Measurements from ENCODE around the gene KCNIP4.

DNA sequence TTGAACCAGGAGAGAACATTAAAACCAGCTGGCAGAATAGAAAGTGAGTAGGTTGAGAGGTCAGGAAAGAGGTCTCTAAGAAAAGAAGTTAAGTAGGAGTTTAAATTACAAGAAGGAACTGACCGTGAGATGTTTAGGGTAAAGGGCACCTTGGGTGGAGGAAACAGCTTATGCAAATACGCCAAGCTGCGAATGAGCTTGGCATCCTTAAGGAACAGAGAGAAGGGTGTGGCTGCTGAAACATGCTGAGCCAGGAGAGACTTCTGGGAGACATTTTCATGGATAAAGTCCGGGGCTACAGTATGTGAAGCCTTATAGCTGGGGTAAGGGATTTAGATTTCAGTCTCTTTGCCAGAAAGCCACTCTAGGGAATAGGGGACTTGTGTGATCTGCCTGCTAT is 249.1 kb downstream of the KCNIP4 start:
- TF ChIP-seq, protein P1, sequence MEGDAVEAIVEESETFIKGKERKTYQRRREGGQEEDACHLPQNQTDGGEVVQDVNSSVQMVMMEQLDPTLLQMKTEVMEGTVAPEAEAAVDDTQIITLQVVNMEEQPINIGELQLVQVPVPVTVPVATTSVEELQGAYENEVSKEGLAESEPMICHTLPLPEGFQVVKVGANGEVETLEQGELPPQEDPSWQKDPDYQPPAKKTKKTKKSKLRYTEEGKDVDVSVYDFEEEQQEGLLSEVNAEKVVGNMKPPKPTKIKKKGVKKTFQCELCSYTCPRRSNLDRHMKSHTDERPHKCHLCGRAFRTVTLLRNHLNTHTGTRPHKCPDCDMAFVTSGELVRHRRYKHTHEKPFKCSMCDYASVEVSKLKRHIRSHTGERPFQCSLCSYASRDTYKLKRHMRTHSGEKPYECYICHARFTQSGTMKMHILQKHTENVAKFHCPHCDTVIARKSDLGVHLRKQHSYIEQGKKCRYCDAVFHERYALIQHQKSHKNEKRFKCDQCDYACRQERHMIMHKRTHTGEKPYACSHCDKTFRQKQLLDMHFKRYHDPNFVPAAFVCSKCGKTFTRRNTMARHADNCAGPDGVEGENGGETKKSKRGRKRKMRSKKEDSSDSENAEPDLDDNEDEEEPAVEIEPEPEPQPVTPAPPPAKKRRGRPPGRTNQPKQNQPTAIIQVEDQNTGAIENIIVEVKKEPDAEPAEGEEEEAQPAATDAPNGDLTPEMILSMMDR (IDR thresholded peaks at IDR 0.05; ENCODE audit: insufficient read depth, low read length), result no peak
- no peak for TF ChIP-seq POLR2AphosphoS5 (IDR thresholded peaks at IDR 0.05; ENCODE audit: low read depth)

Data from HL-60 (cell line).